GM19455 (cell line): ENCODE measurements around the gene ZNF287.
"Not testable (repeated sequence)": the region's sequence is repeated elsewhere in the genome, so short reads cannot be mapped to it uniquely, and the experiment has no call there.

Experiments used
- ATAC-seq: cut with Tn5 transposase; IDR thresholded peaks from one replicate; pipeline ENCODE4 v1.9.1; 2021; ENCODE audit not compliant: unreplicated experiment

The ZNF287 gene

DNA sequence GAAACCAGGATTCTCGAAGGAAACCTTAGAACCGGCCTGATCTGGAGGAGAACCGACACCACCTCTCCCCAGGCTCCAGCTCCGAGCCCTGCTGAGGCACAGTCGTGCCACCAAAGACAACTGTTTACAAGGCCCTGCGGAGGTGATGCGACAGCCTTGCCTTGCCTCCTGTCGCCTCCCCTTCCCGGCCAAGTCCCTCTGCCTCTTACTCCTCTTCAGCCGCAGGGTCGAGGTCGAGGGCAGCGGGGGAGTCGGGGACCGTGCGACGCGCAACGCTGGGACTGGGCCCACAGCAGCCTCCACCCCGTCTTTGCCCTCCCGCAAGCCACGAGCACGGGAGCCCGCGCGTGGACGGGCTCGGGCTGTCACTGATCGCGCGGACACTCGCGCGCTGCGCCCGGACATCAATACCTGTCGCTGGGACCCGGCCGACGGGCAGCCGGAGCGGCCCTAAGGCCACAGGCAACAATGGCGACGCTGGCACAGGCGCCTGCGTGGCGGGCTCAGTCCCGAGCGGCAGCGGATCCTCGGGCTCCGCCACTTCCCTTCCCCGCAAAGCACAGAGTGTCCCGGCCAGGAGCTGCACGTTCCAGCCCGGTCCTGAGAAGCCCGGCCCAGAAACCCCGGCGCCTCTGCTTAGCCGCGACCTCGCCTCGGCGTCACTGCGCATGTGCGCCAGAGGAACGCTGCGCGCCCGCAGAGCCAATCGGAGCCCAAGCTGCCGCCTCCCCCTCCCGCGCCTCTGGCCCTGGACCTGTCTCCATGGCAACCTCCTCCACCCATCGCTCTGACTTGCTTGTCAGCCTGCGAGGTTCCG lies at the start of gene ZNF287:
Gene ZNF287 (minus strand): TSS at position 664 of the 817 bp plus-strand sequence. CDS start 1,473 bp downstream, outside the sequence.
- peak; percentile 92 for ATAC-seq

GRCh38 chr17:16617481-16618060 lies 48.6 kb upstream of the ZNF287 start:
- ATAC-seq, result no peak

DNA sequence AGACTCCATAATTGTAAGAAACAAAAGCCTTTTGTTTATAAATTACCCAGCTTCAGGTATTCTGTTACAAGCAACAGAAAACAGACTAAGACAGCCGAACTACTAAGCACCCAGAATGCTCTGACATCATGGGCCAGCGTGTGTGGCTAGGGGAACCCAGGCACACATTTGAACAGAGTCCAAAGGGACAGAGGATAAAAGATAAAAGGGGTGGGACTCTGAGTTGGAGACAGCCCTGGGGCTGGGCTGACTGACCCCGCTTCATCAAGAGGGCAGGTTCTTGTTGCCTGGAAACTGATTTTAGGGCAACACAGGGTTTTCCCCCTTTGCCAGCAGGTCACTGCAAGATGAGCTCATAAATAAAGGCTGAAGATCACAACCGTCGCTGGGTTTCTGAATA lies 30.5 kb upstream of the ZNF287 start:
- ATAC-seq, result no peak

- no peak for ATAC-seq
These were observed 24.5 kb upstream of the ZNF287 start for GRCh38 chr17:16593356-16594102.

GRCh38 chr17:16589097-16589969 lies 20.3 kb upstream of the ZNF287 start:
- peak; percentile 68 for ATAC-seq

- ATAC-seq, result no peak
These were observed 16.8 kb upstream of the ZNF287 start for GRCh38 chr17:16585796-16586195.

- no peak for ATAC-seq
These were observed 15.4 kb upstream of the ZNF287 start for GRCh38 chr17:16584273-16584995.

GRCh38 chr17:16583781-16584180 lies 14.8 kb upstream of the ZNF287 start:
- no peak for ATAC-seq

- no peak for ATAC-seq
These were observed 4.5 kb upstream of the ZNF287 start for GRCh38 chr17:16573466-16573865.

- no peak for ATAC-seq
These were observed 331 bp upstream of the ZNF287 start for GRCh38 chr17:16569358-16569712.

DNA sequence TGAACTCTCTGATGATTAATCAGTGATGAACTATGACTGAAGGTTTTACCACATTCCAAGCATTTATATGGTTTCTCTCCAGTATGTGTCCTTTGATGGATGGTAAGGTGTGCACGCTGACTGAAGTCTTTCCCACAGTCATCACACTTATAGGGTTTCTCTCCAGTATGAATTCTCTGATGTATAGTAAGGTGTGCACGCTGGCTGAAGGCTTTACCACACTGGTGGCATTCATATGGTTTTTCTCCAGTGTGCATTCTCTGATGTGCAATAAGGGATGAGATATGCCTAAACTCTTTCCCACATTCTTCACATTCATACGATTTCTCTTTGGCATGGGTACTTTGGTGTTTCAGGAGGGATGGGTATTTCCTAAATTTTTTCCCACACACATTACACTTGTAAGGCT lies 16.4 kb downstream of the ZNF287 start:
- ATAC-seq, result no peak

- no peak for ATAC-seq
These were observed 16.9 kb downstream of the ZNF287 start for GRCh38 chr17:16551878-16552636.

DNA sequence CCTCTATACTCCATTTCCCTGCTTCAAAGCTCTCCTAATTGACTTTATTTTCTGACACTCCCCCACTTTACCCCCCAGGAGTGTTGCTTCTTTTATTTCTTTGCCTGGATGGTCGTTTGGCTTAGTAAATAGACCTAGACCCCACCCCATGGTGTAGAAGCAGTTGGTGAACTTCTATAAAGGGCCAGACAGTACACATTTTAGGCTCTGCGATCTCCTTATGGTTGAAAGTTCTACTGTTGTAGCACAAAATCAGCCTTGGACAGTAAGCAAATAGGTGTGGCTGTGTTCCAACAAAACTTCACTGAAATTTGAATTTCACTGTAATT lies 31.9 kb downstream of the ZNF287 start:
- ATAC-seq, result no peak

DNA sequence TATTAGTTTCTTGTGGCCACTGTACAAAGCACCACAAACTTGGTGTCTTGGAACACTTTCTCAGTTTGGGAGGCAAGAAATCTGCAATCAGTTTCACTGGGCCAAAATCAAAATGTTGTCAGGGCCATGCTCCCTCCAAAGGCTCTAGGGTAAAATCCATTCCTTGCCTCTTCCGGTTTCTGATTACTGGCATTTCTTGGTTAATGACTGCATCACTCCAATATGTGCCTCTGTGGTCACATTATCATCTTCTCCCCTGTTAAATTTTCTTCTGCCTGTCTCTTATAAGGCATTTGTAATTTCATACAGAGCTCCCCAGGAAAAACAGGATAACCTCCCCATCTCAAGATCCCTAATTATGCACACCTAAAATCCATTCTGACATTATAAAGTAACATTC lies 34.8 kb downstream of the ZNF287 start:
- ATAC-seq, result no peak

GRCh38 chr17:16529906-16530305 lies 39.1 kb downstream of the ZNF287 start:
- no peak for ATAC-seq

DNA sequence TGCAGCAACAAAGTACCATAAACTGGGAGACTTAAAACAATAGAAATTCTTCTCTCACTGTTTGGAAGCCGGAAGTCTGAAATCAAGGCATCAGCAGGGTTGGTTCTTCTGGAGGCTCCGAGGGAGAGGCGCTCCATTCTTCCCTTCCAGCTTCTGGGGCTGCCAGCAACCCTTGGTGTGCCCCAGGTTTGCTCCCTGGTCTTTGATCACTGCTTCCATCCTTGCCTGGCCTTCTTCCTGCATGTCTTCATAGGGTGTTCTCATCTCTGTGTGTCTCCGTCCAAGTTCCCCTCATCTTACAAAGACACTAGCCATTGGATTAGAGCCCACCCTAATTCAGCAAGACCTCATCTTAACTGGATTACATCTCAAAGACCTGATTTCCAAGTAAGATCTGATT lies 41.7 kb downstream of the ZNF287 start:
- ATAC-seq, result no peak

- not testable (repeated sequence) for ATAC-seq
These were observed 43.4 kb downstream of the ZNF287 start for GRCh38 chr17:16525556-16525955.

GRCh38 chr17:16521070-16521727 lies 47.8 kb downstream of the ZNF287 start:
- no peak for ATAC-seq

GRCh38 chr17:16519021-16519420 lies 50.0 kb downstream of the ZNF287 start:
- no peak for ATAC-seq
